Measurements from ENCODE around the gene PHOSPHO2. TPM values are rescaled to one million over a fixed set of nuclear protein-coding genes. Genes with fewer than 3 reads are reported as not detected.
"Not testable (repeated sequence)": the region's sequence is repeated elsewhere in the genome, so short reads cannot be mapped to it uniquely, and the experiment has no call there.

PHOSPHO2 gene
- total and polyA plus RNA-seq, 10 of the 15 experiments (the other 5 are each of a cell fraction or from before 2014, with no cell fraction given), result 2.7 to 7.6 (median 4.2) TPM

DNA sequence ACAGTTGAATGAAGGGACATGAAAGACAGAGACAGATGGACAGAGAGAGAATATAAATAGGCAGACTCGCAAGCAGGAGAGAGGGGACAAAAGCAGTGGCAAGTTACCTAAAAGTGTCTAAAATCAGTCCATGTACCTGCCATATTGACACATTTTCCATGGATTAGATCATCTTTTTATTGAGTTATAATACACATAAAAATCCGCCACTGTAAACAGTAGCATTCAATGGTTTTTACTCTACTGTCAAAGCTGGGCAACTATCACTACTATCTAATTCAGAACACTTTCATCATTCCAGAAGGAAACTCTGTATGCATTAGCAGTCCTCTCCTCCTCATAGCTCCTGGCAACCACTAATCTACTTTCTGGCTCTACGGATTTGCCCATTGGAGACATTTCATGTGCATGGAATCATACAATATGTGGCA, 10.1 kb upstream of the PHOSPHO2 start:
- ChIA-PET CTCF (interaction anchor here (1.0 to 1.1 kb wide), 2 partner anchors 8 to 12 kb away, joined by 3 read pairs; no protein-coding TSS in a partner anchor), SMC1A (ENCODE audit: uncharacterized antibody, unreplicated experiment) (interaction anchor here (0.9 kb wide), 2 partner anchors 9 kb away, joined by 3 read pairs; no protein-coding TSS in a partner anchor), RAD21 (ENCODE audit: unreplicated experiment) (interaction anchor here (0.6 kb wide), 2 partner anchors 86 to 268 kb away, joined by 3 read pairs; no protein-coding TSS in a partner anchor), POLR2A (interaction anchor here (1.3 kb wide), 1 partner anchor 8 kb away, joined by 3 read pairs; no protein-coding TSS in a partner anchor)
- H4K20me1 ChIP-seq (ENCODE audit: control insufficient read depth, insufficient read depth), result no peaks in the 10 kb centered on the region
- no peak for DNase-seq (ENCODE audit: low read depth, low spot score)
- H3K27me3 ChIP-seq (replicated peaks in 1 of 2; ENCODE audit: control insufficient read depth in 2 of 2, insufficient read depth in 2 of 2, low read length in 1 of 2), result no peaks in the 10 kb centered on the region
- FAIRE-seq, result no peak
- H3K4me3 ChIP-seq, result no peak overlapping the region
- no peak for ATAC-seq
- H3K9ac ChIP-seq (ENCODE audit: control insufficient read depth, insufficient read depth, low read length), result no peak overlapping the region
- in situ Hi-C loops (cut with MboI) (no loop called here), intact Hi-C loops (cut with micrococcal nuclease; ENCODE audit: unreplicated experiment) (no loop called here)
- H3K9me3 ChIP-seq (replicated peaks; ENCODE audit: control insufficient read depth, insufficient read depth, low read length), result no peaks in the 10 kb centered on the region
- H3K4me1 ChIP-seq (ENCODE audit: control insufficient read depth, insufficient read depth, low read length), result no peaks in the 10 kb centered on the region
- no TSS peak for BruUV-seq (replicated peaks)
- no peaks in the 10 kb centered on the region for H3K36me3 ChIP-seq (ENCODE audit: control insufficient read depth in 2 of 2, insufficient read depth in 2 of 2, low read length in 1 of 2)
- no peak overlapping the region for H3K27ac ChIP-seq (ENCODE audit: control insufficient read depth, insufficient read depth)
- TF ChIP-seq BHLHE40 (IDR thresholded peaks at IDR 0.05; ENCODE audit: borderline replicate concordance in 1 of 2, low read depth in 2 of 2, low read length in 1 of 2), result no peak
- TF ChIP-seq, protein P1, sequence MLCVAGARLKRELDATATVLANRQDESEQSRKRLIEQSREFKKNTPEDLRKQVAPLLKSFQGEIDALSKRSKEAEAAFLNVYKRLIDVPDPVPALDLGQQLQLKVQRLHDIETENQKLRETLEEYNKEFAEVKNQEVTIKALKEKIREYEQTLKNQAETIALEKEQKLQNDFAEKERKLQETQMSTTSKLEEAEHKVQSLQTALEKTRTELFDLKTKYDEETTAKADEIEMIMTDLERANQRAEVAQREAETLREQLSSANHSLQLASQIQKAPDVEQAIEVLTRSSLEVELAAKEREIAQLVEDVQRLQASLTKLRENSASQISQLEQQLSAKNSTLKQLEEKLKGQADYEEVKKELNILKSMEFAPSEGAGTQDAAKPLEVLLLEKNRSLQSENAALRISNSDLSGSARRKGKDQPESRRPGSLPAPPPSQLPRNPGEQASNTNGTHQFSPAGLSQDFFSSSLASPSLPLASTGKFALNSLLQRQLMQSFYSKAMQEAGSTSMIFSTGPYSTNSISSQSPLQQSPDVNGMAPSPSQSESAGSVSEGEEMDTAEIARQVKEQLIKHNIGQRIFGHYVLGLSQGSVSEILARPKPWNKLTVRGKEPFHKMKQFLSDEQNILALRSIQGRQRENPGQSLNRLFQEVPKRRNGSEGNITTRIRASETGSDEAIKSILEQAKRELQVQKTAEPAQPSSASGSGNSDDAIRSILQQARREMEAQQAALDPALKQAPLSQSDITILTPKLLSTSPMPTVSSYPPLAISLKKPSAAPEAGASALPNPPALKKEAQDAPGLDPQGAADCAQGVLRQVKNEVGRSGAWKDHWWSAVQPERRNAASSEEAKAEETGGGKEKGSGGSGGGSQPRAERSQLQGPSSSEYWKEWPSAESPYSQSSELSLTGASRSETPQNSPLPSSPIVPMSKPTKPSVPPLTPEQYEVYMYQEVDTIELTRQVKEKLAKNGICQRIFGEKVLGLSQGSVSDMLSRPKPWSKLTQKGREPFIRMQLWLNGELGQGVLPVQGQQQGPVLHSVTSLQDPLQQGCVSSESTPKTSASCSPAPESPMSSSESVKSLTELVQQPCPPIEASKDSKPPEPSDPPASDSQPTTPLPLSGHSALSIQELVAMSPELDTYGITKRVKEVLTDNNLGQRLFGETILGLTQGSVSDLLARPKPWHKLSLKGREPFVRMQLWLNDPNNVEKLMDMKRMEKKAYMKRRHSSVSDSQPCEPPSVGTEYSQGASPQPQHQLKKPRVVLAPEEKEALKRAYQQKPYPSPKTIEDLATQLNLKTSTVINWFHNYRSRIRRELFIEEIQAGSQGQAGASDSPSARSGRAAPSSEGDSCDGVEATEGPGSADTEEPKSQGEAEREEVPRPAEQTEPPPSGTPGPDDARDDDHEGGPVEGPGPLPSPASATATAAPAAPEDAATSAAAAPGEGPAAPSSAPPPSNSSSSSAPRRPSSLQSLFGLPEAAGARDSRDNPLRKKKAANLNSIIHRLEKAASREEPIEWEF (IDR thresholded peaks at IDR 0.05; ENCODE audit: insufficient replicate concordance, low read depth, low read length), result no peak
- TF ChIP-seq LARP7 (IDR thresholded peaks at IDR 0.05), result no peak
- no peaks in the 10 kb centered on the region for H3K79me2 ChIP-seq (ENCODE audit: control insufficient read depth, insufficient read depth, low read length)
- WGBS (ENCODE audit: insufficient coverage, insufficient replicate concordance, low lambda C conversion rate, missing lambda C conversion rate), result 57% methylated on average over 3 of the region's 3 CpGs
- no peak overlapping the region for H2AFZ ChIP-seq (ENCODE audit: control insufficient read depth, low read depth, low read length)
- no peak overlapping the region for H3K4me2 ChIP-seq (ENCODE audit: control insufficient read depth, insufficient read depth)

DNA sequence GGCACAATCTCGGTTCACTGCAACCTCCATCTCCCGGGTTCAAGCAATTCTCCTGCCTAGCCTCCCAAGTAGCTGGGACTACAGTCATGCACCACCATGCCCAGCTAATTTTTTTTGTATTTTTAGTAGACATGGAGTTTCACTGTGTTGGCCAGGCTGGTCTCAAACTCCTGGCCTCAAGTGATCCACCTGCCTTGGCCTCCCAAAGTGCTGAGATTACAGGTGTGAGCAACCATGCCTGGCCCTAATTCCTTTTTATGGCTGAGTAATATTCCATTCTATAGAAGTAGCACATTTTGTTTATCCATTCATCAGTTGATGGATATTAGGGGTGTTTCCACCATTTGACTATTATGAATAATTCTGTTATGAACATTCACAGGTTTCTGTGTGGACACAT, 9.6 kb upstream of the PHOSPHO2 start:
- FAIRE-seq; ATAC-seq; H3K9ac ChIP-seq (ENCODE audit: control insufficient read depth, insufficient read depth, low read length); intact Hi-C loops (cut with micrococcal nuclease; ENCODE audit: unreplicated experiment); H3K27me3 ChIP-seq (replicated peaks in 1 of 2; ENCODE audit: control insufficient read depth in 2 of 2, insufficient read depth in 2 of 2, low read length in 1 of 2); H4K20me1 ChIP-seq (ENCODE audit: control insufficient read depth, insufficient read depth); H3K4me1 ChIP-seq (ENCODE audit: control insufficient read depth, insufficient read depth, low read length); H2AFZ ChIP-seq (ENCODE audit: control insufficient read depth, low read depth, low read length); H3K9me3 ChIP-seq (replicated peaks; ENCODE audit: control insufficient read depth, insufficient read depth, low read length); H3K79me2 ChIP-seq (ENCODE audit: control insufficient read depth, insufficient read depth, low read length); BruUV-seq (replicated peaks); H3K27ac ChIP-seq (ENCODE audit: control insufficient read depth, insufficient read depth); DNase-seq (ENCODE audit: low read depth, low spot score); in situ Hi-C loops (cut with MboI); H3K4me3 ChIP-seq; H3K36me3 ChIP-seq (ENCODE audit: control insufficient read depth in 2 of 2, insufficient read depth in 2 of 2, low read length in 1 of 2); H3K4me2 ChIP-seq (ENCODE audit: control insufficient read depth, insufficient read depth): not testable (repeated sequence)
- SMC1A ChIA-PET (ENCODE audit: uncharacterized antibody, unreplicated experiment), result interaction anchor here (0.9 kb wide), 1 partner anchor 8 kb away, joined by 3 read pairs; no protein-coding TSS in a partner anchor
- CTCF ChIA-PET, result interaction anchor here (1.1 kb wide), 1 partner anchor 11 kb away, joined by 3 read pairs; no protein-coding TSS in a partner anchor
- POLR2A ChIA-PET, result interaction anchor here (1.3 kb wide), 1 partner anchor 8 kb away, joined by 3 read pairs; no protein-coding TSS in a partner anchor
- RAD21 ChIA-PET (ENCODE audit: unreplicated experiment), result interaction anchor here (1.5 kb wide), 1 partner anchor 14 kb away, joined by 3 read pairs; no protein-coding TSS in a partner anchor
- 67% methylated on average over 2 of the region's 2 CpGs for WGBS (ENCODE audit: insufficient coverage, insufficient replicate concordance, low lambda C conversion rate, missing lambda C conversion rate)

DNA sequence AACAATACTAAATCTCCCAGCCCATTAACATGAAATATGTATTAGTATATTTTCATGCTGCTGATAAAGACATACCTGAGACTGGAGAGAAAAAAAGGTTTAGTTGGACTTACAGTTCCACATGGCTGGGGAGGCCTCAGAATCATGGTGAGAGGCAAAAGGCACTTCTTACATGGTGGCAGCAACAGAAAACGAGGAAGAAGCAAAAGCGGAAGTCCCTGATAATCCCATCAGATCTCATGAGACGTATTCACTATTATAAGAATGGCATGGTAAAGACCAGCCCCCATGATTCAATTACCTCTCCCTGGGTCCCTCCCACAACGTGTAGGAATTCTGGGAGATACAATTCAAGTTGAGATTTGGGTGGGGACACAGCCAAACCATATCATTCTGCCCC, 7.4 kb upstream of the PHOSPHO2 start:
- SMC1A ChIA-PET (ENCODE audit: uncharacterized antibody, unreplicated experiment); H3K4me3 ChIP-seq; H3K36me3 ChIP-seq (ENCODE audit: control insufficient read depth in 2 of 2, insufficient read depth in 2 of 2, low read length in 1 of 2); H3K27ac ChIP-seq (ENCODE audit: control insufficient read depth, insufficient read depth); H3K27me3 ChIP-seq (replicated peaks in 1 of 2; ENCODE audit: control insufficient read depth in 2 of 2, insufficient read depth in 2 of 2, low read length in 1 of 2); POLR2A ChIA-PET; in situ Hi-C loops (cut with MboI); DNase-seq (ENCODE audit: low read depth, low spot score); intact Hi-C loops (cut with micrococcal nuclease; ENCODE audit: unreplicated experiment); H3K9me3 ChIP-seq (replicated peaks; ENCODE audit: control insufficient read depth, insufficient read depth, low read length); H3K79me2 ChIP-seq (ENCODE audit: control insufficient read depth, insufficient read depth, low read length); RAD21 ChIA-PET (ENCODE audit: unreplicated experiment); FAIRE-seq; H4K20me1 ChIP-seq (ENCODE audit: control insufficient read depth, insufficient read depth); H3K9ac ChIP-seq (ENCODE audit: control insufficient read depth, insufficient read depth, low read length); H3K4me1 ChIP-seq (ENCODE audit: control insufficient read depth, insufficient read depth, low read length); CTCF ChIA-PET; ATAC-seq; H2AFZ ChIP-seq (ENCODE audit: control insufficient read depth, low read depth, low read length); H3K4me2 ChIP-seq (ENCODE audit: control insufficient read depth, insufficient read depth); BruUV-seq (replicated peaks): not testable (repeated sequence)
- 35% methylated on average over 4 of the region's 4 CpGs for WGBS (ENCODE audit: insufficient coverage, insufficient replicate concordance, low lambda C conversion rate, missing lambda C conversion rate)
